OCI-LY3 (cell line): Measurements from ENCODE around the gene NCAPG2.

Experiments
- CTCF ChIP-seq: fragments of 200-600, 300-600 bp; sonication (generic); IDR thresholded peaks from 2 replicates; pipeline ENCODE4 v1.5.1; 2014; ENCODE audit warnings: antibody characterized with exemption, low read length, low read depth
- EZH2phosphoT487 ChIP-seq: fragments of 200-600 bp; shearing (Covaris generic); IDR thresholded peaks from 2 replicates; pipeline ENCODE4 v1.6.1; 2018; ENCODE audit warnings: antibody characterized with exemption, mixed run types, low read depth

GRCh38 chr7:158655507-158655906, 49.1 kb downstream of the NCAPG2 start:
- TF ChIP-seq CTCF = no peak
- no peak for TF ChIP-seq EZH2phosphoT487
